ENCODE data around the gene GGACT.

Gene GGACT

GRCh38 chr13:100511466-100511865, 77.1 kb downstream of the GGACT start:
- Histone ChIP-seq H3K9ac (ENCODE audit: low read depth, low read length) (peak overlapping the region; percentile 33; the same call in 1 of the 2 replicates), H3K9me3 (ENCODE audit: control insufficient read depth, insufficient read depth, low read length) (no peaks in the 10 kb centered on the region), H3K4me3 (ENCODE audit: low read depth, low read length) (no peak overlapping the region), H3K27ac (ENCODE audit: low read depth, low read length) (peak overlapping the region; percentile 81), H3K36me3 (ENCODE audit: control insufficient read depth, insufficient read depth, low read length) (0 out of 2 replicates have a peak, but pooled peaks cover 8% of the 10 kb centered on the region), H3K4me1 (ENCODE audit: control insufficient read depth, insufficient read depth, low read length) (peaks cover 67% of the 10 kb centered on the region), H3K27me3 (ENCODE audit: control insufficient read depth, insufficient read depth, low read length) (no peaks in the 10 kb centered on the region)

- peak overlapping the region; percentile 4; the same call in 1 of the 2 replicates for H3K4me3 ChIP-seq (ENCODE audit: low read depth, low read length)
- H3K36me3 ChIP-seq (ENCODE audit: control insufficient read depth, insufficient read depth, low read length): no peaks in the 10 kb centered on the region
- no peaks in the 10 kb centered on the region for H3K9me3 ChIP-seq (ENCODE audit: control insufficient read depth, insufficient read depth, low read length)
- H3K27ac ChIP-seq (ENCODE audit: low read depth, low read length): peak overlapping the region; percentile 81
- H3K27me3 ChIP-seq (ENCODE audit: control insufficient read depth, insufficient read depth, low read length): no peaks in the 10 kb centered on the region
- peaks cover 63% of the 10 kb centered on the region for H3K4me1 ChIP-seq (ENCODE audit: control insufficient read depth, insufficient read depth, low read length)
- H3K9ac ChIP-seq (ENCODE audit: low read depth, low read length): peak overlapping the region; percentile 33; the same call in 1 of the 2 replicates
These were observed 78.2 kb downstream of the GGACT start for GRCh38 chr13:100510208-100510957.

- Histone ChIP-seq H3K27ac (ENCODE audit: low read depth, low read length) (peak overlapping the region; percentile 81), H3K36me3 (ENCODE audit: control insufficient read depth, insufficient read depth, low read length) (no peaks in the 10 kb centered on the region), H3K27me3 (ENCODE audit: control insufficient read depth, insufficient read depth, low read length) (no peaks in the 10 kb centered on the region), H3K4me1 (ENCODE audit: control insufficient read depth, insufficient read depth, low read length) (peaks cover 50% of the 10 kb centered on the region), H3K4me3 (ENCODE audit: low read depth, low read length) (no peak overlapping the region), H3K9ac (ENCODE audit: low read depth, low read length) (peak overlapping the region; percentile 44; the same call in 1 of the 2 replicates), H3K9me3 (ENCODE audit: control insufficient read depth, insufficient read depth, low read length) (no peaks in the 10 kb centered on the region)
These were observed 79.6 kb downstream of the GGACT start for GRCh38 chr13:100508996-100509395.

- H3K4me3 ChIP-seq (ENCODE audit: low read depth, low read length): no peak overlapping the region
- peak overlapping the region; percentile 24; the same call in 1 of the 2 replicates for H3K9ac ChIP-seq (ENCODE audit: low read depth, low read length)
- H3K27me3 ChIP-seq (ENCODE audit: control insufficient read depth, insufficient read depth, low read length): no peaks in the 10 kb centered on the region
- H3K9me3 ChIP-seq (ENCODE audit: control insufficient read depth, insufficient read depth, low read length): no peaks in the 10 kb centered on the region
- H3K27ac ChIP-seq (ENCODE audit: low read depth, low read length): peak overlapping the region; percentile 81
- no peaks in the 10 kb centered on the region for H3K36me3 ChIP-seq (ENCODE audit: control insufficient read depth, insufficient read depth, low read length)
- H3K4me1 ChIP-seq (ENCODE audit: control insufficient read depth, insufficient read depth, low read length): peaks cover 45% of the 10 kb centered on the region
These were observed 80.1 kb downstream of the GGACT start for GRCh38 chr13:100508455-100508854.

DNA sequence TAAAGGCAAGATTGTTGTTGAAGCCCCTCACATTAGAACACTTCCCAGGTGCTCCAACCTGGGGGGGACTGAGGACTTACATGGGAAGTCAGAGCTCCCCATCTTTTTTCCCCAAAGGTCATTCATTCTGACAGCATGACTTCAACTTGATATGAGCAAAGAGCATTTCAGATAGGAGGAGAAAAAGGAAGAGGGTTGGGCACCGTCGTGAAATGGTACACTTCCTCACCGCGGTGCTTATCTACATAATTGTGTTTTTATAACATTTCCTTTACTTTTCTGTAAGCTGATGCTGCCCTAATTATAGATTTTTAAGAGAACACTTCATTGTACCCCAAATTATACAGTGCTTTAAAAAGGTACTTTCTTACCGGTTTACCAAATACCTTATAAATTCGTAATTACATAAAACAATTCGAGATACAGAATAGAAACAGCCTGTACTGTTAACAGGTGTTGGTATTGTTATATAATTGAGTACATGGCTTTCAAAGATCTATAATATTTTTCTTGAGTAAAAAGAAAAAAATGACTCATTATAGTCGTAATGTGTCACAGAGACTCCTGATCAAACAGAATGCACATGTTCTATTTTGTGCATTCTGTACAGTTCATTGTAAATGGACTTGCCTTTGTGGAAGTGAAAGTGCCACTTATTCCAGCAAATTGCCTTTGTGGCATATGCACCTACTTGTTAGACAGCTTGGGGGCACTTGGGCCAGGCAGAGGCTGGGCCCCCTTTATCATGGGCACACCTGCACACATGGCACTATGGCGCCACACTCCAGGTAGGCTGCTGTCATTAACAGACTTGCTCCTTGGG, 81.8 kb downstream of the GGACT start:
- H3K4me3 ChIP-seq (ENCODE audit: low read depth, low read length): no peak overlapping the region
- no peaks in the 10 kb centered on the region for H3K36me3 ChIP-seq (ENCODE audit: control insufficient read depth, insufficient read depth, low read length)
- no peaks in the 10 kb centered on the region for H3K27me3 ChIP-seq (ENCODE audit: control insufficient read depth, insufficient read depth, low read length)
- no peak overlapping the region for H3K9ac ChIP-seq (ENCODE audit: low read depth, low read length)
- H3K4me1 ChIP-seq (ENCODE audit: control insufficient read depth, insufficient read depth, low read length): peaks cover 39% of the 10 kb centered on the region
- no peaks in the 10 kb centered on the region for H3K9me3 ChIP-seq (ENCODE audit: control insufficient read depth, insufficient read depth, low read length)
- no peak overlapping the region for H3K27ac ChIP-seq (ENCODE audit: low read depth, low read length)

DNA sequence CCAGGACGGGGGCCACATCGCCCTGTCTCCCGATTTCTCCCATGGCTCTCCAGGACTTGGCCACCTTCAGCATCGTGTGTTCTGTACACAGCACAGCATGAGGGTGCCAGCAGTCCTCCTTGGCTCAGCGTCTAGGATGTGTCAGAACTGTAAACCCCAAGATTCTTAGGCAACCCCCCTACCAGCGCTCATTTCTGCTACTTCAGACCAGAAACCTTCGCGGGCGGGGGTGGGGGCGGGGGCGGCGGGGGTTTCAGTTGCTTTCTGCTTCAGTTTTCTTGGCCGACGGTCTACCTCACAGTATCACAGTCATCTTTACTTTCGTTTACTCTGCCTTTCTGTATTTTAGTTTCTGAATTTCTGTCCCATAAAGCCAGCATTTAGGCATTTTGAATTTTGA, 82.4 kb downstream of the GGACT start:
- Histone ChIP-seq H3K36me3 (ENCODE audit: control insufficient read depth, insufficient read depth, low read length) (no peaks in the 10 kb centered on the region), H3K27me3 (ENCODE audit: control insufficient read depth, insufficient read depth, low read length) (no peaks in the 10 kb centered on the region), H3K9ac (ENCODE audit: low read depth, low read length) (no peak overlapping the region), H3K4me3 (ENCODE audit: low read depth, low read length) (no peak overlapping the region), H3K4me1 (ENCODE audit: control insufficient read depth, insufficient read depth, low read length) (peaks cover 33% of the 10 kb centered on the region), H3K27ac (ENCODE audit: low read depth, low read length) (no peak overlapping the region), H3K9me3 (ENCODE audit: control insufficient read depth, insufficient read depth, low read length) (no peaks in the 10 kb centered on the region)

DNA sequence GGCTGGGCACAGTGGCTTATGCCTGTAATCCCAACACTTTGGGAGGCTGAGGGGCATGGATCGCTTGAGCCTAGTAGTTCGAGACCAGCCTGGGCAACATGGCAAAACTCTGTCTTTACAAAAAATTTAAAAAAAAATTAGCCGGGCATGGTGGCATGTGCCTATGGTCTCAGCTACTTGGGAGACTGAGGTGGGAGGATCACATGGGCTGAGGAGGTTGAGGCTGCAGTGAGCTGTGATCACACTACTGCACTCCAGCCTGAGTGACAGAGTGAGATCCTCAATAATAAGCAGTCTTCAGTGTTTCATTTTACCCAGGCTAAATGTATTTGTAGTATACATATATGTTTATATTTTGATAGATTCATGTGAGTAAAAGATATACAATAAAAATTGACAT, 85.0 kb downstream of the GGACT start:
- H3K27ac ChIP-seq (ENCODE audit: low read depth, low read length): no peak overlapping the region
- H3K36me3 ChIP-seq (ENCODE audit: control insufficient read depth, insufficient read depth, low read length): no peaks in the 10 kb centered on the region
- no peaks in the 10 kb centered on the region for H3K9me3 ChIP-seq (ENCODE audit: control insufficient read depth, insufficient read depth, low read length)
- H3K27me3 ChIP-seq (ENCODE audit: control insufficient read depth, insufficient read depth, low read length): no peaks in the 10 kb centered on the region
- H3K4me3 ChIP-seq (ENCODE audit: low read depth, low read length): no peak overlapping the region
- H3K9ac ChIP-seq (ENCODE audit: low read depth, low read length): no peak overlapping the region
- peaks cover 19% of the 10 kb centered on the region for H3K4me1 ChIP-seq (ENCODE audit: control insufficient read depth, insufficient read depth, low read length)

- no peak overlapping the region for H3K9ac ChIP-seq (ENCODE audit: low read depth, low read length)
- H3K4me1 ChIP-seq (ENCODE audit: control insufficient read depth, insufficient read depth, low read length): peaks cover 11% of the 10 kb centered on the region
- H3K27me3 ChIP-seq (ENCODE audit: control insufficient read depth, insufficient read depth, low read length): no peaks in the 10 kb centered on the region
- no peaks in the 10 kb centered on the region for H3K9me3 ChIP-seq (ENCODE audit: control insufficient read depth, insufficient read depth, low read length)
- no peak overlapping the region for H3K27ac ChIP-seq (ENCODE audit: low read depth, low read length)
- no peaks in the 10 kb centered on the region for H3K36me3 ChIP-seq (ENCODE audit: control insufficient read depth, insufficient read depth, low read length)
- H3K4me3 ChIP-seq (ENCODE audit: low read depth, low read length): no peak overlapping the region
These were observed 86.1 kb downstream of the GGACT start for GRCh38 chr13:100502446-100502845.

GRCh38 chr13:100497389-100497788, 91.2 kb downstream of the GGACT start:
- Histone ChIP-seq H3K27ac (ENCODE audit: low read depth, low read length) (no peak overlapping the region), H3K4me1 (ENCODE audit: control insufficient read depth, insufficient read depth, low read length) (peaks cover 11% of the 10 kb centered on the region), H3K27me3 (ENCODE audit: control insufficient read depth, insufficient read depth, low read length) (no peaks in the 10 kb centered on the region), H3K36me3 (ENCODE audit: control insufficient read depth, insufficient read depth, low read length) (no peaks in the 10 kb centered on the region), H3K4me3 (ENCODE audit: low read depth, low read length) (no peak overlapping the region), H3K9me3 (ENCODE audit: control insufficient read depth, insufficient read depth, low read length) (no peaks in the 10 kb centered on the region), H3K9ac (ENCODE audit: low read depth, low read length) (no peak overlapping the region)

GRCh38 chr13:100495455-100495854, 93.1 kb downstream of the GGACT start:
- no peak overlapping the region for H3K9ac ChIP-seq (ENCODE audit: low read depth, low read length)
- H3K9me3 ChIP-seq (ENCODE audit: control insufficient read depth, insufficient read depth, low read length): no peaks in the 10 kb centered on the region
- H3K4me3 ChIP-seq (ENCODE audit: low read depth, low read length): no peak overlapping the region
- H3K4me1 ChIP-seq (ENCODE audit: control insufficient read depth, insufficient read depth, low read length): peaks cover 25% of the 10 kb centered on the region
- no peaks in the 10 kb centered on the region for H3K27me3 ChIP-seq (ENCODE audit: control insufficient read depth, insufficient read depth, low read length)
- no peak overlapping the region for H3K27ac ChIP-seq (ENCODE audit: low read depth, low read length)
- H3K36me3 ChIP-seq (ENCODE audit: control insufficient read depth, insufficient read depth, low read length): no peaks in the 10 kb centered on the region

DNA sequence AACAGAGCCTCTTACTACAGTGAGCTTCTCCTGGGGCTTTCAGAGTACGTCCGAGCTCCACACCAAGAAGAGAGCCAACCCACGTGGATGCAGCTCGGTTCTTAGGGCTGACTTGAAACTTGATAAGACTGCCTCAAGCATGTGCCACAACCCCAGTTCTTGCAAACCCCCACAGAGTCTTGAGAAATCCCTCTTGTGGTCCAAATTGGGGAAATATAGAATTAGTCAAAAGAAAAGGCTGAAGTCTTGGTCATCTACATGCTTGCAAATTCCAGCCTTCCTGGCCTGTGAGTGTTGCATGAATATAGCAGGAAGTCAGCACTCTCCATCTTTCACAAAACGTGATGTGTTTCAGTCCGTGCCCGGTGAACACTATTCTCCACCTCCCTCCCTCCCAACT, 95.2 kb downstream of the GGACT start:
- Histone ChIP-seq H3K27ac (ENCODE audit: low read depth, low read length) (no peak overlapping the region), H3K4me3 (ENCODE audit: low read depth, low read length) (no peak overlapping the region), H3K27me3 (ENCODE audit: control insufficient read depth, insufficient read depth, low read length) (no peaks in the 10 kb centered on the region), H3K9ac (ENCODE audit: low read depth, low read length) (no peak overlapping the region), H3K36me3 (ENCODE audit: control insufficient read depth, insufficient read depth, low read length) (no peaks in the 10 kb centered on the region), H3K4me1 (ENCODE audit: control insufficient read depth, insufficient read depth, low read length) (peaks cover 23% of the 10 kb centered on the region), H3K9me3 (ENCODE audit: control insufficient read depth, insufficient read depth, low read length) (no peaks in the 10 kb centered on the region)
